HCT116 (cell line): ENCODE measurements around the gene FAM227B.

ENCODE experiments used
- CTCF ChIP-seq, 3 experiments: fragments of 200-600 bp in 1 of 3; sonication (generic) in 1 of 3; IDR thresholded peaks in 2 of 3; conservative IDR thresholded peaks in 1 of 3; 2 replicates each; pipeline ENCODE4 v1.5.1; 2012 to 2017; ENCODE audit warnings: low read depth in 2 of 3, low read length in 2 of 3, antibody characterized with exemption in 1 of 3, borderline replicate concordance in 1 of 3, control low read depth in 1 of 3, mild to moderate bottlenecking in 1 of 3, mixed read lengths in 1 of 3, mixed run types in 1 of 3, moderate library complexity in 1 of 3; ENCODE audit not compliant: insufficient read depth in 1 of 3
- EZH2 ChIP-seq: fragments of 200-600 bp; sonication (generic); IDR thresholded peaks from 2 replicates; pipeline ENCODE4 v1.6.1; 2017; ENCODE audit warnings: antibody characterized with exemption, mixed run types
- POLR2A ChIP-seq: IDR thresholded peaks from 2 replicates; pipeline ENCODE4 v1.7.0; 2011; ENCODE audit warnings: borderline replicate concordance; ENCODE audit not compliant: insufficient read depth, insufficient read length; ENCODE audit errors: extremely low read depth
- RAD21 ChIP-seq: IDR thresholded peaks from 2 replicates; pipeline ENCODE4 v1.6.1; 2012; ENCODE audit warnings: low read depth, mild to moderate bottlenecking
- SIN3A ChIP-seq: IDR thresholded peaks from 2 replicates; pipeline ENCODE4 v1.6.1; 2012; ENCODE audit warnings: low read depth
- TCF7L2 ChIP-seq: IDR thresholded peaks from 2 replicates; pipeline ENCODE4 v1.7.0; 2011; ENCODE audit warnings: borderline replicate concordance, inconsistent platforms; ENCODE audit not compliant: insufficient read depth, insufficient read length; ENCODE audit errors: extremely low read depth
- YY1 ChIP-seq: IDR thresholded peaks from 2 replicates; pipeline ENCODE4 v1.6.1; 2011; ENCODE audit warnings: low read length, low read depth, moderate library complexity, mild to moderate bottlenecking; ENCODE audit not compliant: insufficient replicate concordance; ENCODE audit errors: extremely low read depth
- ZFX ChIP-seq: fragments of 450-650 bp; IDR thresholded peaks from 2 replicates; pipeline ENCODE4 v1.6.1; 2017
- TF ChIP-seq, protein P1 (sequence below): IDR thresholded peaks from 2 replicates; pipeline ENCODE4 v1.6.1; 2012
- TF ChIP-seq, protein P2 (sequence below): IDR thresholded peaks from 2 replicates; pipeline ENCODE4 v1.6.1; 2012; ENCODE audit warnings: low read depth

DNA sequence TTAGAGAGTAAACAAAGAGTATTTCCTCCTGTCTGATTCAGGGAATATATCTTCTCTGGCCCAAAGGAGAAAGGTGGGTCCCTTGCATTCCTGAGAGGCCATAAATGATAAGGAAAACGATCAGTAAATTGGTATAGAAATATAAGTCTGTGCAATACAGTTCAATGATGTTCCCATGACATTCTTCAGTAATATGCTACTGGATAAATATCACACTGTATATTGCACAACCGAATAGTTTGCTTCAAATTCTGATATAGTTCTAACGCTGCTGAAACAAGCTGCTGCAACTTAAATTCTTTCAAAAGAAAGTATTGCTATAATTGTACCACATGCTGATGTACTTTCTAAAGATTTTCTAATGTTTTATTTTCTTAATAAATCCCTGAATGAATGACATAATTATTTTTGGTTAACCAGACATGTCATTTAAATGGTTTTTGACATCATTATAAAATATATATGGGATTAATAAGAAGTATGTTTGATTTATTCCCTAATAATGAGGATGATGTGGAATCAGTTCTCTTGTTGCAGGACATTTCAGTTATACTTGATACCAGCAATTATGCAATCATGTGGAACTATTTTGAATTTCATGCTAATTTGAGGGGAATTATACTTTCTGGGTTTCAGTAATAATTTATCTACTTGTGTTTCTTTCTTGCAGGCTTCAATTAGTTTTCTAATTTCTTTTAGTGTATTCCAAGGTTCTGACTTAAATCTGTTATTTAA, 152.7 kb downstream of the FAM227B start:
- TF ChIP-seq CTCF (IDR thresholded peaks at IDR 0.05 in 2 of 3, conservative IDR thresholded peaks at IDR 0.05 in 1 of 3; ENCODE audit: borderline replicate concordance in 1 of 3, insufficient read depth in 1 of 3, low read depth in 2 of 3, low read length in 2 of 3) (no peak), RAD21 (no peak), POLR2A (no peak), TCF7L2 (no peak), SIN3A (no peak), YY1 (no peak), ZFX (no peak), EZH2 (no peak)
- TF ChIP-seq, protein P1, sequence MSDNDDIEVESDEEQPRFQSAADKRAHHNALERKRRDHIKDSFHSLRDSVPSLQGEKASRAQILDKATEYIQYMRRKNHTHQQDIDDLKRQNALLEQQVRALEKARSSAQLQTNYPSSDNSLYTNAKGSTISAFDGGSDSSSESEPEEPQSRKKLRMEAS: no peak
- TF ChIP-seq, protein P2, sequence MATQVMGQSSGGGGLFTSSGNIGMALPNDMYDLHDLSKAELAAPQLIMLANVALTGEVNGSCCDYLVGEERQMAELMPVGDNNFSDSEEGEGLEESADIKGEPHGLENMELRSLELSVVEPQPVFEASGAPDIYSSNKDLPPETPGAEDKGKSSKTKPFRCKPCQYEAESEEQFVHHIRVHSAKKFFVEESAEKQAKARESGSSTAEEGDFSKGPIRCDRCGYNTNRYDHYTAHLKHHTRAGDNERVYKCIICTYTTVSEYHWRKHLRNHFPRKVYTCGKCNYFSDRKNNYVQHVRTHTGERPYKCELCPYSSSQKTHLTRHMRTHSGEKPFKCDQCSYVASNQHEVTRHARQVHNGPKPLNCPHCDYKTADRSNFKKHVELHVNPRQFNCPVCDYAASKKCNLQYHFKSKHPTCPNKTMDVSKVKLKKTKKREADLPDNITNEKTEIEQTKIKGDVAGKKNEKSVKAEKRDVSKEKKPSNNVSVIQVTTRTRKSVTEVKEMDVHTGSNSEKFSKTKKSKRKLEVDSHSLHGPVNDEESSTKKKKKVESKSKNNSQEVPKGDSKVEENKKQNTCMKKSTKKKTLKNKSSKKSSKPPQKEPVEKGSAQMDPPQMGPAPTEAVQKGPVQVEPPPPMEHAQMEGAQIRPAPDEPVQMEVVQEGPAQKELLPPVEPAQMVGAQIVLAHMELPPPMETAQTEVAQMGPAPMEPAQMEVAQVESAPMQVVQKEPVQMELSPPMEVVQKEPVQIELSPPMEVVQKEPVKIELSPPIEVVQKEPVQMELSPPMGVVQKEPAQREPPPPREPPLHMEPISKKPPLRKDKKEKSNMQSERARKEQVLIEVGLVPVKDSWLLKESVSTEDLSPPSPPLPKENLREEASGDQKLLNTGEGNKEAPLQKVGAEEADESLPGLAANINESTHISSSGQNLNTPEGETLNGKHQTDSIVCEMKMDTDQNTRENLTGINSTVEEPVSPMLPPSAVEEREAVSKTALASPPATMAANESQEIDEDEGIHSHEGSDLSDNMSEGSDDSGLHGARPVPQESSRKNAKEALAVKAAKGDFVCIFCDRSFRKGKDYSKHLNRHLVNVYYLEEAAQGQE: no peak
